Activated CD4-positive, CD25-positive, alpha-beta regulatory T cell treated with anti-CD3 and anti-CD28 coated beads, Interleukin-2, amount 50 U/mL, for 16 hours (primary cell): Measurements from ENCODE around the gene GABBR2.

ENCODE experiments used
- DNase-seq: peaks from one replicate; pipeline ENCODE4 v3.0.0-alpha.2; 2020; ENCODE audit warnings: low read depth, low spot score

Gene GABBR2

DNA sequence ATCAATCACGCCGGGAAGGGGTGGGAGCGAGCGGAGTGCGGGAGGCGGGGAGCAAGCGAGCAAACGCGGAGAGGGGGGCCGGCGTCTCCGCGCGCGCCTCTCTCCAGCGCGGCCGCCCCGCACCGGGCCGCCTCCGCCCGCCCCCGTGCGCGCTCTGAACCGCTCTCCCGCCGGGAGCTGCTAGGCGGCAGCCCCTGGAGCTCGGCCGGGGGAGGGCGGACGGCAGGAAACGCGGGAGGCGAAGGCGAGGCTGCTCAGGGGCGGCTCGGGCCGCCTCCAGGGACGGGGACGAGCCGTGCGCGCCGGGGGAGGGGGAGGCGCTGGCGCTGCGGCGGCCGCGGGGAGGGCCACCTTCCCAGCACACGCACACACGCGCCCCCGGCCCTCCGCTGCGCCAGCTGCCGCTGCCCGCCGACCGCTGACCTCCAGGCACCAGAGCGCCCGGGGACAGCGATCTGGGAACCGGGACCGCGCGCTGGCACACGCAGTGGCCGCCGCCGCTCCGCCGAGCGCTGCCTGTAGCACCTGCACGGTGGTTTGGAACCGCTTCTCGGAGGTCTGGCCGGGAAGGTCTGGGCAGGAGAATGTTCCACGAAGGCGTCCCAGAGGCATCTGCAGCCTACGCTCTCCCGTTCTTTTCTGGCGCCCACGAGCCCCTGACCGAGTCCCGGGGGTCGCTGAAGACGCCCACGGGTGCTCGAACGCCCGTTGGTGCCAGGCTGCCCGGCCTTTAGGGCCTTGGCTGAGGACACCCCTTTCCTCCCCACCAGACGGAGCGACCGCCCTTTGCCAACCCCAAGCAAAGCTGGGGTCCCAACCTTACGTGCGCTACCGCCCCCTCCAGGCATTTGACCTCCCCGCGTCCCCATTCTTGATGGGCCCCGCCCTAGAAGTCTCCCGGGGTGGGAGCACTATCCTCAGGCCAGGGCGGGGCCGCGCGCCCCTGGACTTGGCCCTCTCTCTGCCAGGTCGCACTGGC is at the start of gene GABBR2:
Gene GABBR2, minus strand, starts transcription at position 3 of the 979 bp plus-strand sequence. CDS start 198 bp downstream, outside the sequence.
- no peak for DNase-seq

DNA sequence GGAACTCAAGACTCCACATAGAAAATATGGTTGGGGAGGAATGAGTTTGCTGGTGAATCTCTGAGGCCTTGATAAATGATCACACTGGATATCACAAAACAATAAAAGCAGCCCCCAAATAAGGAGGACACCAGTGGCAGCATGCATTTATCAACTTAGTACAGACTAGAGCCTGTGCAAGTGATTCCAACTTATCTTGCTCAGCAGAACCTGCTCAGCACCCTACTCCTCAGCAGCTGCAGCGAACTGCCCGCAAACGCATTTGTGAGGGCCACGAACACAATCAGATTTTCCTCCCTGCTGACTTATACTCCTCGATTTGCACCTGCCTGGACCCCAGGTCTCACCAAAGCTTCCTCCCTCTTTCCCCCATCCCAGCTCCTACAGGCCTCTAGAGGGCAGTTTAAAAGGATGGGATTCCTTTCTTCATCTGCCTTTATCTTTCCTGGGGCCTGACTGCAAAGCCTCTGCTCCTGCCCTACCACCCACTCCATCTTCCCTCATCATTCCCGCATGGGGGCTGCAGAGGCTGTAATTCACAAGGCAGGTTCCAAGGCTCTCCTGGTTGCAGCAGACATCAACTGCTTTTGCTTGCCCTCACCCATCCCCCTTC is 46.4 kb upstream of the GABBR2 start:
- DNase-seq, result no peak

DNA sequence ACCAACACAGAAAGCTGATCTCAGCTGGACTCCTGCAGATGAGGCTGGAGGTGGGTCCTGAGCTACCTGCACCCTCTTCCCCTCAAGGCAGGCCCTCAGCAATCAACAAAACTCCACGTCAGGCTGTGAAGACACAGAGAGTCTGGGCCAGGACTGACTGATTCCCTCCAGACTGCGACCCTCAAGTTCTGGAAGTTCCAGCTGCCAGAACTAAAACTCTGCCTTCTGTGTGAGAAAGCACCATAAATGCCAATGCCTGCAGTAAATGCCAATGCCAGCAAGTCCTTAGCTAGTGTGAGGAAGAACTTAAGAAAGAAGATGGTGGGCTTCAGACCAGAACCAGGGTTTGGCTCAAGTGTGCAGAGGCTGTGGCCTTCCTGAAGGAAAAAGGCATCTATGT is 42.5 kb upstream of the GABBR2 start:
- no peak for DNase-seq

DNA sequence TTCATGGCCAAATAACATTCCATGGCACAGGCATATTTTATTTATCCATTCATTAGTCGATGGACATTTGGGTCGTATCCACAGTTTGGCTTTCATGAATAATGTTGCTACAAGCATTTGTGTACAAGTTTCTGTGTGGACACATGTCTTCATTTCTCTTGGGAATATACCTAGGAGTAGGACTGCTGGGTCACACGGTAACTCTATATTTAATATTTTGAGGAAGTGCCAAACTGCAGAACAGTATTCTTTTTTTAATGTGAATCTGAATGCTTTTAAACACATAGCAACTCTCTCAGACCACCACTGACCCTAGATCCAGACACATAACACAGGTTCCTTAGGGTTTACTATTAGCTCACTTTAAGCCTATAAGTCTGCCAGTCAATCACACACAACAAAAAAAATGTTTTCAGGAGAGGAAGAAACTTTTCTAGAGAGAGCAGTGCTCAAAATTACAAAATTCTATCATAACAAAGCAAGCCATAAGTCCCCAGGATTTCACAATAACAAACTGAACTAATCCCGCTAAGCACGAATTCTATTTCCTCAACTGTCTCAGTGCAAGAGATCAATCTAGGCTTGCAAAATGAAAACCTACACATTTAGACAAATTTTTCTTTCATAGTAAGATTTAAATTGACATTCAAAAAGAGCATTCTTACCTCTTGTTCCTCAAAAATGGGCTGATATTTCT is 41.8 kb upstream of the GABBR2 start:
- no peak for DNase-seq

DNA sequence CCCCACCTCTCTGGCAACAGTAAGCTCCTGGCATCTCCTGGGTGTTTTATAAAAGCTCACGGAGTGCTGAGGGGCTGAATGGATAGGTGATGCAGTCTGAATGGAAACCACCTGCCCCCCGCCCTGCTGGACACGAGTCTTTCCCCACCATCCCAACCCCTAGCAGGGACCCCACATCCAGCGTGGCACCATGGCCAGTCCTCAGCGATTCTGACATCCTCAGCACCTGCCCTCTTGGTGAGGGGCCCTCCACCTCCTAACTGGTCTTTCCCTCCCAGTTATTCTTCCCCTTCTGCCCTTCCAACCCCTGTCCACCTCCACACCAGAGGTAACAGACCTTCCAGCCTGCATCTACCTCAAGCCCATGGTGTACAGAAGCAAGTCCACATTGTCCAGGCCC is 38.7 kb upstream of the GABBR2 start:
- no peak for DNase-seq

DNA sequence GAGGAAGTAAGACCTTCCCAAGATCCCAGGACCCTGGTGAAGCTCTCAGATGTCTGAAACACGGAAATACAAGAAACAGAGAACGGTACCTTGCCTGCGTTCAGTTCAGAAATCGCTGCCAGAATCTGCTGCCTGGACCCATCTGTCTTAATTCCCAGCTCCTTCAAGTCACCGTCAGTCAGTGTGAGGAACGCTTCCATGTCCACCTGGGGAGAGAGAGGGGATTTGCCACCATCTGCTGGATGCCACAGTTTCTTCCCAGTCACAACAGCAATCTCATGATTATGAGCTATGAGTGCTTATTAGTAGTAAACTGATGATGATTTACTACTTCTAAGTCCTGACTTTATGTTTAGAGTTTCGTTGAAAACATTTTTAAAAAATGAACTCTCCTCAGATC is 36.7 kb upstream of the GABBR2 start:
- DNase-seq, result no peak

DNA sequence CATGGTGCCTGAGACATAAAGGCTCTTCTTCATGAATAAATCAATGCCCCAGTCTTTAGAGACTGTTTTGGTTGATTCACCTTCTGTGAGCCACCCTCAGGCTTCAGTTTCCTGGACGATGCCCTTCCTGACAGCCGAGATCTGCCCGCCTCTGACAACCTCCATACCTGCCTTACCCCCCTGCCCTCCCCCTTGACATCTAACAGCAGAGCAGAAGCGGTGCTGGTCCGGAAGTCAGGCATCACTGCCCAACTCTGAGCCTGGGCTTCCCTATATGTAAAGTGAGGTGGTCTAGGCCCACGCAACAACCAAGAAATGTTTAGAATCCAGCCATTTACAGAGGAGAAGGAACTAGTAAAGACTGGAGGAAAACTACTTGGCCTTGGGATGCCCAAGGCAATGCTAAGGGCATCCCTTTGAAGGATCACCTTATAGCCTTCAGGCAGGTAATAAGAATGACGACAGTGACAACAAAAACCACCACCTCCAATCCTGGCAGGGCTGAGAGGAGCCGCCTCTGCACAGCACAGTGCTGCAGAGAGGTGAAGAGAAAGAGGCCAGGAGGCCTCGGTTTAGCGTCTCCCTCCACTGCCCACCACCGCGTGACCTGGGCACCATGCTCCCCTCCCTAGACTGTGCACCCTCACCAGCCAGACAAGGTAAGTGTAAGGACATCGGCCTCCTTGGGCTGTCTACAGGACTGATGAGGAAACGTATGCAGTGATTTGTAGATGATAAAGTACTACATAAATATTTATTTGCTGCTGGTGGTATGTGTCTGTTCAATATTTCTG is 35.3 kb upstream of the GABBR2 start:
- no peak for DNase-seq

DNA sequence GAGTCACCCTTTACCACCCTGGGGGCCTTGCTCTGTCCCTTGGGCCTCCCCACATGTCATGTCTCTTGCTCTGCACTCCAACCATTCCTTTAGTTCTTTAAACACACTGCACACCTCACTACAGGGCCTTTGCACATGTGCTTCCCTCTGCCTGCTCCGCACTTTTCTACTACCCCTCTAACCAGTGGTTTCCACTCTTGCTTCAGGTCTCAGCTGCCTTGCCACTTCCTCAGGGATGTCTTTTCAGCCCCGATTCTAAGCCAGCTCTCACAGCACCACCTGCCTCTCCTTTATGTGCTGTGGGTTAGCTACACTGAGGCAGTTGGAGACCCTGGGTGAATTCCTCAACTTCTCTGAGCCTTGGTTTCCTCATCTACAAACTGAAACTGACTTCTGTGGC is 34.6 kb upstream of the GABBR2 start:
- no peak for DNase-seq

DNA sequence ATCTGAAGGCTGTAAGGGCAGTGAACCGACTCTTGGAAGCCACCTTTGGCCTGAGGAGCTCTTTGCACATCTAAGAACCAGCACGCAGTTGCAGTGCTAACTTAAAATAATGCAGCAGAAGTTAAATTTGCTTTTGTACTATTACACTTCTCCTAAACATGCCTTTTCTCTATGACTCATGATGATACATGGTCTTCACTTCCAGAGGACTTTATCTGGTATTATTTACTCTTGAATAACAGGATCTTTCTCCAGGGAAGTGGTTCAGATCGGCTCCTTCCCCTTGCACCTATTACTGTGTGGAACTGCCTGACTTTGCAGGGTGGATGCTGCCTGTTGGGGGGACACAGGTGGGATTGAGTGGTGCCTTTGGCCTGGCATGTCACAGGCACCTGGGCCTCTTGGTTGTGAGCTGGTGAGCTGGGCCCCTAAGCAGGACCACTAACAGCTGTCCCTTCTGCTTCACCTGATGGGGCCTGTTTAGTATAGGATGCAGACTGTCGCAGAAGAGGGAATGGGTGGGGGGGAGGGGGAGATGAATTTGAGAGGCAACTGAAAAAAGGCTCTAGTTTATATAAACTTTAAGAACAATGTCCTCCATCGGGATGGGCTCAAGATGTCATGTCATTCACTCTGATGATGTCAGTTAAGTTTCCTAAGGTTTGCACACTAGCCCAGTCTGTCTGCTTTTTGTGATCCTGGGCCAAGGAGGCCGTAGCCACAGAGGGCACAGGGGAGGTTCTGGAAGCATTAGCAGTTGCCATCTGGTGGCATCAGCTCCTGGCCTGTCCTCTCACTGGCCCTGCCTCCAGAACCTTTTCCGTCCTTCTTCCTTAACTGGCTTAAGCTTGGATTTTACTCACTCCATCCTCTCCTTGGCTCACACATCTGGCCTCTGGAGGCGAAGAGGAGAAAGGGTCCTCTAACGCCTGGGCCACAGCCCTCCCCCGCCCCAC is 33.9 kb upstream of the GABBR2 start:
- DNase-seq, result no peak

DNA sequence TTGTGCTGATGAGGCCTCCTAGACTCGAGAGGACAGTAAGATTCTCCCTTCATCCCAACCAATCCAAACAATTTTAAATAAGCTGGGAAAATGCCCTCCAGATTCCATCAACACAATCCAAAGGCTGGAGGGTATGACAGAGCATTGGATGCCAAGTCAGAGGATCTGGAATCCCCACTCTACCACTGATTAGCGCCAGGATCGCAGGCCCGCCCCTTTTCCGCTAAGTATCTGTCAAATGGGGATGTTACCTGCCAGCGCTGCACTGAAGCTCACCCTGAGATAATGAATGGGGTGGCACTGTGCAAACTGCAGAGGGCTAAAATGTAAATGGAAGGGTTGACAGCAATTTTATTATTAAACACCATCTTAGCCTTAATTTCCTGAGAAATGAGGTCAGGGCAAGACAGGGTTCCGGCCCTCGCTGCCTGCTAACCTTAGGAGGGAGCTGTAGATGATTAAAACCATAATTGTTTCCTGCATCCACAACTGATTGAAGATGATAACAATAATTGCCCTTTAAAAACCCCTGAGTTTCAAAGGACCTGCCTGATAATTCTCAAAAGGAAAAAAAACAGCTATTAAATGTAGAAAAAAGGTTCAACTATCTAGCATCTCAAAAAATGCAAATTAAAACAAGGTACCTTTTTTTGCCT is 31.6 kb upstream of the GABBR2 start:
- DNase-seq, result no peak

DNA sequence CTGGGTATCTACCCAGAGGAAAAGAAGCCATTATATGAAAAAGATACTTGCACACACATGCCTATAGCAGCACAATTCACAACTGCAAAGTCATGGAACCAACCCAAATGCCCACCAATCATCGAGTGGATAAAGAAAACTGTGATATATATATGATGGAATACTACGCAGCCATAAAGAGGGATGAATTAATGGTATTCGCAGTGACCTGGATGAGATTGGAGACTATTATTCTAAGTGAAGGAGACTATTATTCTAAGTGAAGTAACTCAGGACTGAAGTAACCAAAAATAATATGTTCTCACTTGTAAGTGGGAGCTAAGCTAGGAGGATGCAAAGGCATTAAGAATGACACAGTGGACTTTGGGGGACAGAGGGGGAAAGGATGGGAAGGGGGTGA is 30.0 kb upstream of the GABBR2 start:
- DNase-seq, result no peak

DNA sequence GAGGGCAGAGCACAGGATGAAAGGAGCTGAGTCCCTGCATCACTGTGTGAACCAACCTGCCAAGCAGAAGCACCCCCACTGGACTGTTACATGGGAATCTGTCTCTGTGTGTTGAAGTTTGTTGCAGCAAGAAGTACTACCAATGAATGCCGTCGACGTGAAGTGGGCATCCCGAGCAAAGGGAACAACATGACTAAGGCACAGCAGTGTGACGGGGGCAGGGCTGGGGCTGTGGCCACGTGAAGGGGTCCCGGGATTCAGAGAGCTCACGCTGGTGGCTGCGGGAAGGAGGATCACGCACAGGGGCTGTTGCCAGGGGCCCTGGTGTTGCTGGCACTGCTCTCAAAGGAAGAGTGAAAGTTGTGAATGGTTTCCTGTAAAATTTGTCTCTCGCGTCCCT is 27.5 kb upstream of the GABBR2 start:
- DNase-seq, result no peak

DNA sequence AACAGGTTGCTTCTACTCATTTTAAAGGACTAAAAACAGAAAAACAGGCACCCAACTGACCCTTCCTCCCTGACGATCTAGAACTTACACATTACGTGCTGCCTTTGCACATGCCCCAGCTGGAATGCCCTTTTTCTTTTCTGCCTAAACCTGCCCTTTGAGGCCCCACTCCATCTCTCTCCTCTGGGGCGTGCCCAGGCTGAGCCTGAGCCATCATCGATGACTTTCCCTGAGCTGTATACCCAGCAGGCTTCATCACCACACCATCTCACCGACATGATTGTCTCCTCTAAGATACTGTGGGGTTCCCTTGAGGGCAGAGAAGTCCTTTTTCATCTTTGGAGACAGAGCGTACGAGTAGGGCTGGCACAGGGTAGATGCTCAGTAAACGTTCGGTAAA is 24.1 kb upstream of the GABBR2 start:
- no peak for DNase-seq

DNA sequence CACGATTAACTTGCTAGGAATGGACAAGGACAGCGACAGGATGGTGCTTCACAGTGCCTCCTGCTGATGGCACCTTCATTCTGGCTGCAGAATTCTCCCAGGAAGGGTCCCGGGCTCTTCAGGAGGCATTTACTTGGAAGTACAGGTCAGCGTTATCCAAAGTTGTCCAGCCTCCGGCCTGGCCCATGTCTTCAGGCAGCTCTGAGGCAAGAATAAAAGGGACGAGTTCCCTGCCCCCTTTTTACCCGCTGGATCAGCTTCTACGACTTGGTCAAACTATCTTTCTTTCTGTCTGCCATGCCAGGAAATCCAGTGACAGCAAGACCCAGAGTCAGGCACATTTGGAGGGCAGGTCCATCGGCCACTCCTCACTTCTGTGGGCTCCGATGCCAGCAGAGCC is 23.4 kb upstream of the GABBR2 start:
- no peak for DNase-seq

DNA sequence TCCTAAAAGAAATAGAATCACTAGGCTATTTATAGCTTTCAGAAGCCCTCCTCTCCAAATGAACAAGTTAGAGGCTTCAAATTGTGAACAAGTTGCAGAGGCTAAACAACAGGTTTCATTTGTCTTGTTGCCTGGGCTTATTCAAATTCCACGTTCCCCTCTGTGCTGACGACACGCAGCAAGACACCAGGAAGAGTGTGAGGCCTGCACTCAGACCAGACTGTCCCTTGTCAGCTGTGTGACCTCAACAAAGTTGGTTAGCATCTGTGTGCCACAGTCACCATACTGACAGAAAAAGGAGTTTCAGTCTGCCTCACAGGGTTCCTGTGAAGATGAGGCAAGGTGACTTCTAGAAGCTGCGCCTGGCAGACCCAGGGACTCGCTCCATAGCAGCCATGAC is 22.1 kb upstream of the GABBR2 start:
- DNase-seq, result no peak

DNA sequence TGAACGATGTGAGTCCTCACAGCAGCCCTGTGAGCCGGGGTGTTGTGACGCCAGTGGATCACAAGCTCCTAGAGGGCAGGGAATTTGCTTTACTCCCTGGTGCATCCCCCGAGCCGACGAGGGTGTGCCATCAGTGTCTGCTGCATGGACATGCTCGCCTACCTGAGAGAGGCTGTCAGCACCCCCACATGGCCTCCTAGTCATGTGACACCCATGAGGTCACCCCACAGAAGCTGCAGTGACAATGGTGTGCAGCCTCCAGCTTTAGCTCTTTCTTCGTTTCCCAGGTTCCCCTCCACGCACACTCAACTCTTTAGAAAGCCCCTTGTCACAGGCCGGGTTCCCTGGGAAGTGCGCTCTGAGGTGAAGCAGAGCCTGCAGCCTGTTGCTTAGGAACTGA is 19.8 kb upstream of the GABBR2 start:
- no peak for DNase-seq

DNA sequence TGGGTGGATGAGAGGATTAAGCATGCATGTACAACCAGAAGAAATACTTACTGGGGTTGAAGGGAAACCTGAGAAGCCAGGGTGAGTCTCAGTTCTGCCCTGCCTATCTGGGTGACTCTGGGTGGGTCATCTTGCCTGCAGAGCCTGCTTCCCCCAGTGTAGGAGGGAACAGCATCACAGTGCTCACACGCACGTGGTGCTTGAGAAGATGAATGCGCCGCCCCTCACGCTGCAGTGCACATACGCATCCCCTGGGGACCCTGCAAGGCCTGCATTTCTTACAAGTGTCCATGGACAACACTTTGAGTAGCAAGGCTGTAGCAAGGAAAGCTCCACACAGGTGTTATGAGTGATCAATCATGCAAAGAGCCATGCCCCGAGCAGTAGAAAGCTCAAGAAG is 18.7 kb upstream of the GABBR2 start:
- no peak for DNase-seq

DNA sequence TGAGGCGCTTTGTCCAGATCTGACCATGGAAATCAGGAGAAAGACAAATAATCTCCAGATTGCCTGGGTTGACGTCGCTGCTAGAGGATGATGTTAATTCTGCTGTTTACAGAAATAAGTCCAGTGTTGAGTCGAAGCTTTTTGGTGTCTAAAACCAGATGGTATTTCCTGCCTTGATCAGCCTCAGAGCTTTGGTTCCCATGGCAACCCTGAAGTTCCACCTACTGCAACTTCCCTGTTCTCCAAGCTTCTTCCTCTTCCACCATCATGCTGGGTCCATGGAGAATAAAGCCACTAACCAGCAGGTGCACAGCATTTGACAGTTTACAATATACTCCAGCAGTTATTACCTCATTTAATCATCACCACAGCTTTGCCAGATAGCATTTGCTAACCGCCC is 18.0 kb upstream of the GABBR2 start:
- no peak for DNase-seq

DNA sequence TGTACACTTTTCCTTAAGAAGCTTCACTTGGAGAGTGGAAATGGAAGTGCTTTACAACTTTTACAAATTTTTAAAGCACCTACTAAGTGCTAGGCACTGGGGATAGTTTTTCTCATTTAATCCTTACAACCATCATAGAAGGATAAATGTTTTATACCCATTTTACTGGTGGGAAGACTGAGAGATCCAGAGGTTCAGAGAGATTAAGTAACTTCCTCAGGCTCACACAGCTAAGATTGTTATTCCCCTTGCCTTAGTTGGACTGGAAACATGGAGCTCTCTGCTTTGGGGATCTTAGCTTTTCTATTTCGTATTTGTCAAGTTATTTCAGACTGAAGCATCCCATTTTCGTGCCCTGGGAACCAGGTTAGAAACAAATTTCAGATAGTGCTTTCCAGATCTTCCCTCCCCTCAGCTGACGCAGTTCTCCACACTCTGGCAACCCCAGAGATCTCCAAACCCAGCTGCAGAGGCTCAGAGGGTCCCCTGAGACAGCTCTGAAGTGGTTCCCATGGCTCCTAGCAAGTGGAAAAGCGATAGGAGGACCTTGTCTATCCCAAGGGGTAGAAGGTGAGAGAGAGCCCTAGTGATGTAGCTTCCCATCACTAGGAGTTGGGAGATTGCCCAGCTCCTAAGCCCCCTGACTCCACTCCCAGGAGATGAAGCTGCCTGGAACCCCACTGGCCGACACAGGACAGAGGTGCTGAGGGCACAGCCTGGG is 16.2 kb upstream of the GABBR2 start:
- no peak for DNase-seq
